ENCODE data around the gene DSCAML1.

Gene DSCAML1

DNA sequence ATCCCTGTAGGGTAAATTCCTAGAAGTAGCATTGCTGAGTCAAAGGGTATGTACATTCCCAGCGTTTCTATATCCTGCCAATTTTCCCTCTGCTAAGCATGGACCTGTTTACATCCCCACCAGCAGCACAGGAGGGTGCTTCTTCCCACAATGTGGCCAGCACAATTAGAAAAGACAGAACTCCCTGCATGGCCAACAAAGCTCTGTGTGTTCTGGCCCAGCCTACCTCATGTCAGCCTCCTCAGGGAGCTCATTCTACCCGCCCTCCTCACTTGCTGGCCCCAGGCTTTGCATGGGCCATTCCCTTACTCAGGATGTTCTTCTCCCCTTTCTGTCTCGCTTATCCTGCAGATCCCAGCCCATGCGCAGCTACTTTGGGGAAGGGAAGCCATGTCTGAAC, 186.1 kb downstream of the DSCAML1 start:
- DNase-seq (ENCODE audit: low spot score), result no peak

DNA sequence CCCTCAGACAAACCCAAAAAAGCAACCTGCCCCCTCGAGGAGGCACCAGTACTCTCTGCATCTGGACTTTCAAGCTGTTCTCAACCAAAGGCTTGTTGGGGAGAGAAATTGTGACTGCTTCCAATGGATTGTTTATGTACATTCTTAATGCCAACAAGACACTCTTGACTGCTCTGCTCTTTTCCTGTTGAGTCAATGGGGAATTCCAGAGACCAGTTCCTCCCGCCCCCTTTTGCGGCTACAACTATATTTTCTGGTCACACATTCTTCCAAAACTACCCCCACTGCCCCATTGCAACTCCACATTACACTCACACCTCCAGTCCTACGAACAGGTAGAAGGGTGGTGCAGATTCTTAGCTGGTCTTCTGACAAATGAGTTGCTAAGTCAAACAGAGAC, 187.0 kb downstream of the DSCAML1 start:
- DNase-seq (ENCODE audit: low spot score), result no peak

DNA sequence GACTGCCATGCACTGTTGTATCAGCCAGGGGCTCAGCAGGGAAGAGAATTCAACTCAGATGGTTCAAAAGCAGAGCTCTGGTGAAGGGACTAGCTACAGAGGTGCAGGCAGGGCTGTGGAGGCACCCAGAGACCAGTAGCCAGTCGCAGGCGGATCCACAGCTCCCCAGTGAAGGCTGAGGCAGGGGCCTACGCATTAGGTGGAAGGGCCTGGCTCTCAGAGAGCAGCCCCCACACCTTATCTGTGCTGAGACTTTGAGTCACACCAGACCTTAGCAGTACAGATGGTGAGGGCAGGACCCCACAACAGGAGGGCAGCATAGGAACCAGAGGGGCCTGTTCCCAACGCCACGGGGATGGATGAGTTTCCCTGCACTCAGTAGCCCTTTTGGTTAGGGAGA, 189.6 kb downstream of the DSCAML1 start:
- no peak for DNase-seq (ENCODE audit: low spot score)

DNA sequence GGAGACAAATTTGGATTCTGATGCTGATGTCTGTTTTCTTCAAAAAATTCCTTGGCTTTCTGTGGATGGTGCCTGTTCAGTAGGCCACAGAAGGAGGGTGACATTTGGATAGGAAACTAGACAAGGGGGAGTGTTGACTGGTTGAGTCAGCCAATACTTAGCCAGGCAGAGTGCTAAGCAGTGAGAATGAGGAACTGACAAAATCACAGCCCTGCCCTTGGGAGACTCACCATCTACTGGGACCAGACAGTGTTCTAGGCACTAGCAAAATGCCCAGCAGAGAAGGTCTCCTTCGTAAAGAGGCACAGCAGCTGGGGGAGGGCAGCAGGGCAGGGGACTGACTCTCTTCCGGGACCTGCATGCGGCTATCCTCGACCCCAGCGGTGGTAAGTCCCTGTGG, 190.2 kb downstream of the DSCAML1 start:
- no peak for DNase-seq (ENCODE audit: low spot score)

DNA sequence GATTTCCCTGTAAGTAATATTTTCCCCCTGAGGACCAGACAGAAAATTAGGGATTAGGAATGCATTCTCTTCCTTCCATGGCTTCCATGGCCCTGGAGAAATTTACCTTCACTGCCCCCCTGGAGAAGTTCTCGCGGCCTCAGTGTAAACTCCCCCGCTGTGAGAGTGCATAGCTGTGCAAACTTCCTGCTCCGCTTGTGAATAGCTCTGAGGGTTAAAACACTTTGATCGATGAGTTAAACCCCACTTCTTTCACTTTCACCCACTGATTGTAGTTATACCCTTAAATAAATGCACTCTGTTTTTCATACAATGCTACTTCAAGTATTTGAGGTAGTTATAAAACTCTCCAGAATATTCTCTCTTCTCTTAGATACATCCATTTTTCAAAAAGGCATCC, 190.8 kb downstream of the DSCAML1 start:
- no peak for DNase-seq (ENCODE audit: low spot score)

DNA sequence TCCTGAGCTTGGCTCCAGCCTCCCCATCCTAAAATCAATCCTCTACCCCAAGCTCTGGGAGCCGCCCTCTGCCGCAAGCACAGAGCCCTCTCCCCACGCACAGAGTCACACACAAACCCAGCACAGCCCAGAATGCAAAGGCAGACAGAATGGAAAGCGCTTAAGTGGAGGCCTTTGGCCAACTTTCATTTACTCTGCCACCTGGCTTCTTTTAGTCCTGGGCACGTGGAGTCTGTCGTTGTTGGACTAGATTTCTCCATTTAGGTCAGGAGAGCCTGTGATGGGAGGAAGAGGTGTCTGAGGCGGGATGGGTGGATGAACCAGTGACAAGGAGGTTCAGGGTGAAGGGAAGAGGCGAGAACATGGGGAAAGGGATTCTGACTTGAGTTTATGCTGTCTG, 191.7 kb downstream of the DSCAML1 start:
- DNase-seq (ENCODE audit: low spot score), result no peak

DNA sequence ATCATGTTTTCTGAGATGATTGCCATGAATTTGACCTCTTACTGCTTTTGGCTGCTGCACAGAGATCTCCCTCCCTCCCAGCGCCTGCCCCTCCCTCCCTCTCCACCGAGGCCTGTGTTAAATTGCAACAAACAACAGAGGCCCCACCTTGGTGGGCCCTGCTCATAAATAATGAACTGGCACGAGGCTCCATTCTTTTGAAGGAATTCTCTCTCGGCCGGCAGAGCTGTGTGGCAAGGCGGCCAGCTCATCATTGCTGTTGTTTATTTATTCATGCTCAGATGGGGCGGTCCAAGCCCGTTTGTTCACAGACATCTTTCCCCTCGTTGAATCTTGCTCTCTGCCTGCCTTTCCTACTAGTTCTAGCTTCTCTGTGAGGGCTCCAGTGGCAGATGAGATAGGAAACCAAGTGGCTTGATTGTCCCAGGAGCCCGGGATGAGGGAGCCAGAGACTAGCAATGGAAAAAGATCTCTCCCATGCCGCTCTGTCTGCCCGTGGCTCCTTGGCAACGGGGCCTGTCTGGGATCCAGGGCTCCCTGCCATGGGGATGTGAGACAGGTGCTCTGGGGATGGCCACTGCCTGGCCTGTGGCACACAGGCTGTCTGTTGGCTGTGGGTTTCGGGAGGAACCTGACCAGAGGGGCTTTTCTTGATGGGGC, 192.6 kb downstream of the DSCAML1 start:
- no peak for DNase-seq (ENCODE audit: low spot score)

DNA sequence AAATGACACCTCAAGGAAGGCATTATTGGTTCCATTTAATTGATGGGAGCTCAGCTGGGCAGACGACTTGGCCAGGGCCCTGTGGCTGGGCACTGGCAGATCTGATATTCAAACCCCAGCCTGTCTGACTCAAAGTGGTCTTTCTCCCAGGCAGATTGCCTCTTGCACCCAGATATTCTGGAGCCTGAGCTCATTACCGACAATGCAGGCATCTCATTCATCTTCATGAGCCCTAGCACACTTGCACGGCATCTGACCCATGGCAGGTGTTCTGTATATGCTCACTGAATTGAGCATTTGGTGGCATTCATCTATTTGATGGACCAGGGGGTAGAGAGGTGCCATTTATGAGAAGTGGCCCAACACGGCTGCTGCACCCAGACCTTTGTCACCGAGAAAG, 193.1 kb downstream of the DSCAML1 start:
- DNase-seq (ENCODE audit: low spot score), result no peak

DNA sequence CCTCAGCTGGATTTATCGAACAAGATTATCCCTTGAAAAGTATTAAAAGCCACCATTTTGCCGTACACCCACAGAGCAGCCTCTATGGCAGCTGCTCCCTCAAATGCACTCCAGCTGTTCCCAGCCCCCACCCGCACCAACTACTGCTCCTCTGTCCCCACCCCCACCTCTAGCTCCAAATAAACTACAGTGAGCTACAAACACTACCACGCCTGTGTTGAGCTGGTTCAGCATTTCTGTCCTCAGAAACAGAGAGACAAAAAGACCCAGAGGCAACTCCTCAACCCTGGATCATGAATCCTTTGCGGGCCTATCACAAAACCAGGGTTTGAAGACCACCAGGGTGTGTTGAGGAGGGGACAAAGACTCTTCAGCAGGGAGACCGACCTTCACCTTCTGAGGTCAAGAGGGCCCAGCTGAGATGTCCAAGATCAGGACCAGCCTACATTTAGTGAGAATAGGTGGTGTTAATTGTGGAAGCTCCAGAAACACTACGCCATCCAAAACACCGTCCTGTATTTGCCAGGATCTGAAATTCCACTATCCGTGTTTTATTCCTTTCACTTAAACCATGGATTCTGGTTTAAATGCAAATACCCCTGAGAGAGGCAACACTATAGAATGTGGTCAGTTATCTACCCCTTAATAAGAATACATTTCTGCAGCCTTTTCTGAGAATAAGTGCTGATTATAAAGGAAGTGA, 195.9 kb downstream of the DSCAML1 start:
- no peak for DNase-seq (ENCODE audit: low spot score)

DNA sequence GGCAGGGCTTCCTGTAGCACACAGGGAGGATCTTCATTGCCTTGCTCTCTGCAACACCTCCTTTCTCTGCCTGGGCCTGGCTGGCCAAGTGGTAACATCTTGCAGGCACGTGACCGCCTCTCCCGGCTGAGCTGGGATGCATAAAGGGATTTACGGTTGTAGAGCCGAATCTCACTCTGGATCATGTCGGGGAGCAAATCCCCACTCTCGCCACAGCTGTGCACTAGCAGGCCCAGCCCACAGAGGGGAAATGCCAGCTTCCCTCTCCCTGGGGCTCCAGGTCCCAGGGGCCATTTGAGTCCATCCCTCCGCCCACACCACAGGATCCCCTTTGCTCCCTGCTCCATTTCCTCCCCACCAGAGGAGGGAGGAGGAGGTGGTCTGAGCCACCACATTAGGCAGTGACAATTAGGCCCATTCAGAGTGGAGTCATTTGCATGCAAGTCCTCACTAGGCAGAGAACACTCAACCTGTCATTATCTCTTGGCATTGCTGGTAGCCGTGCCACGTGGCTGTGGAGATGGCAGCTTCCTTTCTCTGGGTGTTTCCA, 196.7 kb downstream of the DSCAML1 start:
- no peak for DNase-seq (ENCODE audit: low spot score)

DNA sequence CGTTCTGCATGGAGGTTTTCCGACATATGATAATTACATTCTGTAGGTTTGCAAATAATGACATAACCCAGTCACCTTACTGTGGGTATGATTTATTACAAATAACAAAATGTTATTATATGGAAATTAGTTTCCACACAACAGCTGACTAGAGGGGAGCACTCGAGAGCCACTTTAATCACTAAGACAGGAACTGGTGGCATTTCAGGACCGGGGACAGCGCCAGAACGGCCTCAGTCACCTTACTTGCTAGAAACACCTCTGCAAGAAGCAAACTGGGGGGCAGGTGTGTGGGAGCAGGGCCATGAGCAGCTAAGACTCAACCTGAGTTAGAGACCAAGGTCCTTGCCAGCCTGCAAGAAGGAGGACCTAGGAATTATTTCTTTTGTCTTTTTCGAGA, 199.9 kb downstream of the DSCAML1 start:
- DNase-seq (ENCODE audit: low spot score), result peak; percentile 44

DNA sequence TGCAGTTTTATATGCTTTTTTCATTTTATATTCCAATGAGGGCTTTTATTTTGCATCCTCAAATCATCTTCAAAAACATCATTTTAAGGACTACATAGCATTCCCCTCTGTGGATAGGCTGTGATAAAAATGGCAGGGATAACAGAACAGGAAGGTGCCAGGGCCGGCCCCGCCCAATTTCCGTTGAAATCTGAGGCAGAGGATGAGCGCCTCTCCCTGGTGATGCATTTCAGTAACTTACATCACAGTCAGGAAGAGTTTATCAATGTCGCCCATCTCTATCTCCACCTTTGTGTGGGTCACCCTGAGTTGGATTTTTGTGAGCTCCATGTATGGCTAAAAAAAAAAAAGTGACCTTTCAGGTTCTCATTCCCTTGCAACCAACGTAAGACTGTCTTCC, 201.6 kb downstream of the DSCAML1 start:
- DNase-seq (ENCODE audit: low spot score), result no peak

DNA sequence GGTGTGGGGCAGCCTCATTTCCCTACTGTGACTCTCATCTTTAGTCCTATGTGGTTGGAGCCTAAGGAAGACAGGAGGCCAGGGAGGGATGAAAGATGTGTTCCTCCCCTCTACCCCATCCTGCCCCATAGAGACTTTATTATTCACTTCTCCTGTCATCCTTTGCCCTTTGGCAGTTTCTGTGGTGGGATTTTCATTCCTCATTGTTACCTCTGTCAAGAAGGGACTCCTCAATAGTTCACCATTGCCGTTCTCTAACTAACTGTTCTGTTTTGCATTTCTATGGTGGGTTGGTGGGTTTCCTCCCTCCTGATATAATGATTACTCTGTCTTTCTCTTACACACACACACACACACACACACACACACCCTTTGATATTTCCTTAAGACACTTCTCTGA, 202.3 kb downstream of the DSCAML1 start:
- DNase-seq (ENCODE audit: low spot score), result no peak

DNA sequence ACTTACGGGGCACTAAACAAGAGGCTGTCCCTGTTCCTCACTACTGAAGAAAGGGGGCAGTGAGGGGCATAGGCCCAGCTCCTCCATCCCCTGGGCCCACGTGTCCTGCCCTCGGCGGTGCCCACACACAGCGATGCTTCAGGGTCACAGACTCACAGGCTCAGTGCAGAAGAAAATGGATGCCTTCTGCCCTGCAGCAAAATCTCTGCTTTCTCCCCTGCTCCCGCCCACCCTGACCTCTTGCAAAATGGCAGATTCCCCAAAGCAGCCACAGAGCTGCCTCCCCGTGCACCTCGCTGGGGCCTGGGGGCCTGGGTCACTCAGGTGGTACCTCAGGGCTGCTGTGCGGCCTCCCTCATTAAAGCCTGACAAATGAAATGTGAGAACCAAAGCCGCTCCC, 204.0 kb downstream of the DSCAML1 start:
- DNase-seq (ENCODE audit: low spot score), result no peak

DNA sequence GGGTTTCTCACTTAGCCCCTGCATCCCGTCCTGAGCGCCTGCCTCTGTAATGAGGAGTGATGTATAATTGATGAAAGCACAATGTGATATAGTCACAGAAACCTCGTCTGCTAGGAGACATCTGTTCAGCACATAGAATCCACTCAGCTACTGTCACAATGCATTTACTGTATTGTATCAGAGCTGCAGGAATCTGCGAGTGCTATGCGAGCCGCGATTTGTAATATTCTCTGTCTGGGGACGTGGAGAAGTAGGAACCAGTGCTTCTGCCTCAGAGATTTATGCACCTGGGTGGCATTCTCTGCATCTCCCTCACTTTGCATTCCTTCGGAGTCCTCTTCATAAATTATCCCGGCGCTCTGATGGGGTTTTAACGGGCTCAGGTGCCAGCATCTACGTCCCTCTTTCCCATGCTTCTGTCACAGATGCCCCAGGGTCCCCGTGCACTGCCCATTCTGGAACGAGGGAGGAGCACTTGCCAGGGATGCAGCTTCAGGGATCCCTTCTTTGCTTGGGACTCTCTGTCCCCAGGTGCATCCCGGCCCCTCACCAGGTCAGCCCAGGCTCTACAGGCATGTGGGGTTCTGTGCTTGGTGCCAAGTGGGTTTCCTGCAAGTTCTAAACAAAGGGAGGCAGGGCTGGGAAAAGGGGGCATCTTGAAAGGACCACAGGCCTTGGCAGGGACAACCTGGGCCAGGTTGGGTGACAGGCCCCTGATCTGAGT, 205.5 kb downstream of the DSCAML1 start:
- no peak for DNase-seq (ENCODE audit: low spot score)

DNA sequence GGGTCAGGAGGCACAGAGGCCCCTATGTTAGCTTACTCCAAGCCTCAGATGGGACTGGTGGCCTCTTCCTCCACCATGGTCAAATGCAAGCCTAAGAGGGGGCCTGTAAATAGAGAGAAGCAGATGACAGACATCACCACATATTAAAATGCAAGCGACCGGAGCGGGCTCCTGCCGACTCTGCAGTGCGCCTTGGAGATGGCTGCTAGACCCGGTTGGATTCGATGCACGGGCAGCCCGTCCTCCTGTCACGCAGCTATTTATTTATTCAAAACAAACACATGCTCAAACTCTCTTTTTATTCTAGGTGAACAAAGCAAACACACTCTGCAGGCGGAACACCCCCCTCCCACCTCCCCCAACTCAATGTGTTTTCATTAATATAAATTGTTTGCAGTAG, 208.0 kb downstream of the DSCAML1 start:
- DNase-seq (ENCODE audit: low spot score), result no peak

DNA sequence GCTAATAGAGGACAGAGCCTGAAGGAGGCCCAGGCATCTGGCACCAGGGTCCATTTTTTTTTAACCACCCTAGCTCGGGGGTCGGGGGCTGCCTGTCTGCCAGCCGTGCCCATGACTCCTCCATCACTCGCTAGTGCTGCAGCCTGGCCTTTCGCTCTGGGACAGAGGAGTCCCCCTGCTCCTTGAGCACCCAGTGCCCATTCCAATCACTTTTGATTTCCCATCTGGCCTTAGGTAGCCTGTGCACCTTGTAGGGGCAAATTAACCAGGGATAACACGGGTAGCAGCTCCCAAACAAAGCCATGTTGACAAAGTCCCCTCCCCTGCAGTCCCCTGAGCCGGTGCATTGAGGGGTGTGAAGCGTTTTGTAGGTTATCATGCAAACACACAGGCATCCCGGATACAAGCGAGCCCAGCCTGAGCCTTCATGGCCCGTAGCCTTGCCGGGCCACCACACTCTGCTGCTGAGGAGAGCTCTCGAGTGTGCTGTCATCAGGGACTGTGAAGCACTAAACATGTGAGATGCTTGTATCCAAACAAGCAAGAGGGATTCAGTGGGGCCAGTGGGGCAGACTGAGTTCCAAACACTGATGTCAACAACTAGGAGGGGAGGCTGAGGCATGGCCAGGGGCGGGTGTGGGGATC, 208.7 kb downstream of the DSCAML1 start:
- DNase-seq (ENCODE audit: low spot score), result no peak

DNA sequence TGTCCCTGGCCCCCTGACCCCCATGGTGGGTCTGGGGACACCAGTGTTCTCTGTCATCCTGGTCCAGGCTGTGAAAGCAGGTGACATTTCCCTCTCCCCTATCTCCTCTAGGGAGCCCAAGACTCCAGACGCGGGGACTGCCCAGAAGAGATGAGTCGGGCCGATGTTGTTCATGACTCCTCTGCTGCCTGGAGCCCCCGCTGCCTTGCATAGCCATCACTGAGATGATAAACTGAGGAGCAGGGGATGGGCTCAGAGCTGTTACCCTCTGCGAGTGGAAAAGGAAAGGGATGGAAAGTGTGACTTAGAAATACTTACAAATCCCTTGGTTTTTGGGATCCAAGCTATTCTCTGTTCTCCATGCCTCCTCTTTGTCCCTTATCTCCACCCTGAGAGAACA, 209.6 kb downstream of the DSCAML1 start:
- DNase-seq (ENCODE audit: low spot score), result no peak

DNA sequence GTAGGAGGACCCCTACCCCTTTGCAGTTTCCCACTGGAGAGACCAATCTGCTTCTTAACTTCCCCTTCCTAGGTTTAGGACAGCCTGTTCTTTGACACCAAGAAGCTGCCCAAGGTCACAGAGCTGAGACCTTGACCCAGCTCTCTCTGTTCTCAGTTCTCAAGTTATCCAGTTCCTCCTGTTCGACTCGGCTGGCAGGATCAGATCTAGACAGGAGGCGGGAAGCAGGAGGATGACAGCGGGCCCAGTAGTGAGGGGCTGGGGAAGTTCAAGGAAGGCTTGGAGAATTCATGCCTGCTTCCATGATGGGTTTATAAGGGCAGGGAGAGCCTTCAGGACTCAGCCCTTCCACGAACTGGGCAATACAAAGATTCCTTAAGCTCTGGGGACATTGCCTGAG, 210.6 kb downstream of the DSCAML1 start:
- DNase-seq (ENCODE audit: low spot score), result no peak

DNA sequence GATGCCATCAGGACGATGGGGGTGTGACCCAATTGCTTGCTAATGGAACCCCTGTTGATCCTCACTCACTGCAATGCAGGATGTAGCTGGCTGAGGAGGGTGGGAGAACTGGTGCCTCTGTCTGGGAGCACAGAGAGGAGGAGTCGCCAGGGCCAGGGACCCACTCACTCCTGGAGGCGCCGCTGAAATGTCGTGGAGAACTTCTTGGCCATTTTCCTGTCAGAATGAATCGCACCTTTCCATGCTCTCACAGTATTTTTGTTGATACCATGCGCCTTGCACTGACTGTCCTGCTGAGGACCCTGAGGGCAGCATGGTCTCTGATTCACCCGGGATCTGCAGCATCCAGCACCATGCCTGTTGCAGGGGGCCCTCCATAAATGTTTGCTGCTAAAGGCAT, 211.4 kb downstream of the DSCAML1 start:
- no peak for DNase-seq (ENCODE audit: low spot score)

DNA sequence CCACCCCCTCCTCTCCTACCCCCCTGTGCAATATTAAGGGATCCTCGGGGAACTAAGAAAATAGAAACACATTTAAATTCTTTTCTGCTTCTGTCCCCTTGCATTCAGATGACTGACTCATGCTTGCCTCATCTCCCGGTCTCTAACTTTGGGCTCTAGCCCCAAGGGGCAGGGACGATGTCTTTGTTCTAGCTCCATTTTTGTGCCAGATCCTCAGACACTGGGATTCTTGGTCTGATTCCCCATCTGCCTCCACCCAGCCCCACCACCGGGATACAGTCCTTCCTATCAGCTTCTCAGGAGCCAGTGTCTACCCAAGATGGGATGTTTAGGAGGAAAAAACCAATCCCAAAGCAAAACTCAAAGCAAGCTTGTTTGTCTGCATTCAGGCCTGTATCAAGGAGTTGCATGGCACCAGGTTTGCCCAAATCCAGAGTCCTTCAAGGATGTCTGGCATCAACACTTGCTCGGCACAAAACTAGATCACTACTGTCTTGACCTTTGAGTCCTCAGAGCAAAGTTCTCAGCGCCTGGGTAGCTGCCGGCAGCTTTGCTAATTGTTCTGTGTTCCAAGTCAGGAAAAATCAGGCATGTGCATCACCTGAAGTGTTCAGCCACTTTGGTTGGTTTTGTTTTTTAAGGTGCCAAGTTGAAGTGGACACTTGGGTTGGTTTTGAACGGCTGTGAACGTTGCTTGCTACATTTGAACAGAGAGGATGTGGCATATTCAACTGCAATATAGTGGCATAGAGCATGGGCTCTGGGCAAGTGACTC, 212.8 kb downstream of the DSCAML1 start:
- DNase-seq (ENCODE audit: low spot score), result no peak

Measured in HuH-7.5 (cell line).